ENCODE measurements around the gene AFDN. TPM values are rescaled to one million over a fixed set of nuclear protein-coding genes. Genes with fewer than 3 reads are reported as not detected.

The AFDN gene
- polyA plus RNA-seq, 1 of the 3 experiments (the other 2 are of a cell fraction): 25.1 TPM

- no peaks in the 10 kb centered on the region for H3K9me3 ChIP-seq
- no peaks in the 10 kb centered on the region for H3K27me3 ChIP-seq (ENCODE audit: insufficient read depth)
- H3K4me2 ChIP-seq: no peak overlapping the region
- no peaks in the 10 kb centered on the region for H3K36me3 ChIP-seq (replicated peaks in 1 of 2; ENCODE audit: control insufficient read depth in 1 of 2, insufficient read depth in 2 of 2, low read length in 1 of 2)
- no peak for TF ChIP-seq GATA2 (CRISPR knock-in tag; IDR thresholded peaks at IDR 0.05)
- no peak for TF ChIP-seq NRF1 (IDR thresholded peaks at IDR 0.05; ENCODE audit: low read depth, low read length)
- TF ChIP-seq ZBTB33 (IDR thresholded peaks at IDR 0.05; ENCODE audit: borderline replicate concordance, low read depth): no peak
- no peak for TF ChIP-seq TEAD4 (IDR thresholded peaks at IDR 0.05; ENCODE audit: borderline replicate concordance, insufficient read depth)
- TF ChIP-seq TAF1 (IDR thresholded peaks at IDR 0.05; ENCODE audit: borderline replicate concordance, low read depth, low read length): no peak
- TF ChIP-seq RCOR1 (IDR thresholded peaks at IDR 0.05; ENCODE audit: low read length): no peak
- CTCF ChIA-PET: interaction anchor here (1.1 kb wide), 1 partner anchor 41 kb away, joined by 3 read pairs; no protein-coding TSS in a partner anchor
- no peak overlapping the region for H3K9ac ChIP-seq
- no peaks in the 10 kb centered on the region for H4K20me1 ChIP-seq (ENCODE audit: insufficient read depth)
- H3K4me1 ChIP-seq (ENCODE audit: control insufficient read depth in 1 of 2, insufficient read depth in 2 of 2, low read depth in 1 of 2, low read length in 1 of 2): no peaks in the 10 kb centered on the region
- H3K4me3 ChIP-seq (ENCODE audit: low read depth in 2 of 2, low read length in 1 of 2): no peak overlapping the region
- WGBS (ENCODE audit: low lambda C conversion rate): 56% methylated on average over 15 of the region's 15 CpGs
- no peak overlapping the region for H2AFZ ChIP-seq (ENCODE audit: low read depth)
- no peaks in the 10 kb centered on the region for H3K9me2 ChIP-seq
- no peak for DNase-seq
- H3K27ac ChIP-seq (ENCODE audit: low read depth in 2 of 2, low read length in 1 of 2): no peak overlapping the region
- POLR2A ChIA-PET: no interaction called here
- H3F3A ChIP-seq (replicated peaks; ENCODE audit: insufficient read depth): no peaks in the 10 kb centered on the region
- H3K79me2 ChIP-seq (ENCODE audit: insufficient read depth): no peaks in the 10 kb centered on the region
These were observed 45.5 kb upstream of the AFDN start for GRCh38 chr6:167781066-167781767.

GRCh38 chr6:167781868-167782267, 44.8 kb upstream of the AFDN start:
- TF ChIP-seq TAF1 (IDR thresholded peaks at IDR 0.05; ENCODE audit: borderline replicate concordance, low read depth, low read length) (no peak), EZH2phosphoT487 (IDR thresholded peaks at IDR 0.05; ENCODE audit: borderline replicate concordance, low read depth) (no peak), FOSL2 (IDR thresholded peaks at IDR 0.05; ENCODE audit: borderline replicate concordance, low read depth) (no peak), REST (IDR thresholded peaks at IDR 0.05; ENCODE audit: low read depth, low read length) (no peak), MAX (IDR thresholded peaks at IDR 0.05; ENCODE audit: low read depth) (no peak), CHD2 (IDR thresholded peaks at IDR 0.05; ENCODE audit: low read length, partially characterized antibody) (no peak), ELF1 (IDR thresholded peaks at IDR 0.05) (no peak)
- Histone ChIP-seq H3K9ac (no peak overlapping the region), H3K9me2 (no peaks in the 10 kb centered on the region), H3K4me1 (ENCODE audit: control insufficient read depth in 1 of 2, insufficient read depth in 2 of 2, low read depth in 1 of 2, low read length in 1 of 2) (no peaks in the 10 kb centered on the region), H3K4me2 (no peak overlapping the region), H3K36me3 (replicated peaks in 1 of 2; ENCODE audit: control insufficient read depth in 1 of 2, insufficient read depth in 2 of 2, low read length in 1 of 2) (no peaks in the 10 kb centered on the region), H3K4me3 (ENCODE audit: low read depth in 2 of 2, low read length in 1 of 2) (no peak overlapping the region), H3K27ac (ENCODE audit: low read depth in 2 of 2, low read length in 1 of 2) (no peak overlapping the region), H3K9me3 (no peaks in the 10 kb centered on the region), H3K27me3 (ENCODE audit: insufficient read depth) (no peaks in the 10 kb centered on the region), H2AFZ (ENCODE audit: low read depth) (no peak overlapping the region), H4K20me1 (ENCODE audit: insufficient read depth) (no peaks in the 10 kb centered on the region), H3F3A (replicated peaks; ENCODE audit: insufficient read depth) (no peaks in the 10 kb centered on the region), H3K79me2 (ENCODE audit: insufficient read depth) (no peaks in the 10 kb centered on the region)
- 73% methylated on average over 9 of the region's 9 CpGs for WGBS (ENCODE audit: low lambda C conversion rate)
- ChIA-PET POLR2A (no interaction called here), CTCF (no interaction called here)
- no peak for DNase-seq
